RWPE2 (cell line): ENCODE data around the gene CCDC88A.

Source experiments
- ATAC-seq: fragments of 200-7000 bp; cut with Tn5 transposase; 3 replicates; pipeline ENCODE4 v1.9.1; 2021; ENCODE audit warnings: low read depth
- DNase-seq: peaks from one replicate; pipeline ENCODE4 v3.0.0-alpha.2; 2020; ENCODE audit warnings: low spot score
- H3K27ac ChIP-seq: fragments of 450-650 bp; 2 replicates; pipeline ENCODE4 v1.5.1; 2017; ENCODE audit warnings: mild to moderate bottlenecking; ENCODE audit not compliant: poor library complexity, severe bottlenecking
- H3K27me3 ChIP-seq: fragments of 250-450 bp; sonication (Bioruptor Pico); 2 replicates; pipeline ENCODE4 v1.5.1; 2021; ENCODE audit warnings: mild to moderate bottlenecking, moderate library complexity; ENCODE audit not compliant: insufficient read depth, poor library complexity, severe bottlenecking
- H3K36me3 ChIP-seq: fragments of 250-450 bp; sonication (Bioruptor Pico); 2 replicates; pipeline ENCODE4 v1.5.1; 2020; ENCODE audit warnings: low read depth, mild to moderate bottlenecking, moderate library complexity
- H3K4me1 ChIP-seq: fragments of 250-450 bp; sonication (Bioruptor Pico); 2 replicates; pipeline ENCODE4 v1.5.1; 2021; ENCODE audit warnings: mild to moderate bottlenecking, moderate library complexity; ENCODE audit not compliant: insufficient read depth, poor library complexity, severe bottlenecking
- H3K4me3 ChIP-seq: fragments of 250-450 bp; sonication (Bioruptor Pico); 2 replicates; pipeline ENCODE4 v1.5.1; 2021; ENCODE audit warnings: mild to moderate bottlenecking, moderate library complexity; ENCODE audit not compliant: severe bottlenecking
- H3K9me3 ChIP-seq: fragments of 250-450 bp; sonication (Bioruptor Pico); 2 replicates; pipeline ENCODE4 v1.5.1; 2021; ENCODE audit warnings: mild to moderate bottlenecking, moderate library complexity; ENCODE audit not compliant: severe bottlenecking
- TF ChIP-seq, protein P1 (sequence below): fragments of 450-650 bp; IDR thresholded peaks from one replicate; pipeline ENCODE4 v1.5.1; 2017; ENCODE audit warnings: mild to moderate bottlenecking, moderate library complexity; ENCODE audit not compliant: poor library complexity, severe bottlenecking

Gene CCDC88A

DNA sequence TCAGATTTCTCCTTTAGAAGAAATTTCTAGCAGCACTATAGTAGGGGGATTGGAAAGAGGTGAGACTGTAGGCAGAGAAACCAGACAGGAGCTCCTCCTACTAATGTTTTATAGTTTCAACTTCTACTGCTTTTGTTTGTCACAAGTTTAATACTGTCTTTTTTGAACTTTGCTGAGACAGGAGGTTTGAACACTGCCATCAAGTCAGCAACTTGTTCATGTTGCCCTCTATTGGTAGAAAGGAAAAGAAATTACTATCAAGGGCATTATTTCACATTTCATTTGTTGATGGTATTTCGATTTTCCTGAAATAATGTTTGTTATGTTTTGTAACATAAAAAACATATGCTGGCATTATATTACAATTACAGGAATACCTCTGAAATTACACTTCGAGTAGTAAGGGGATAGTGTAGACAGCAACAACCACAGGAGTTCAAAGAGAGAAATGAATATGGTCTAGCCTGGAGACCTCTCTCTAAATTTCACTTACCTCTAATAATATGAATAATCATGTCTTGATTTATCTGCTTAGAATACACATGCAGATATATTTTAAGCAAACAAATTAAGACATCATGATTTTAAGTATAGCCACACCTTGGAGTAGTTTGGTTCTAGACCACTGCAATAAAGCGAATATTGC lies 12.4 kb upstream of the CCDC88A start:
- Histone ChIP-seq H3K36me3 (no peaks in the 10 kb centered on the region), H3K9me3 (no peaks in the 10 kb centered on the region), H3K27me3 (no peaks in the 10 kb centered on the region), H3K4me1 (peaks cover 8% of the 10 kb centered on the region), H3K4me3 (no peak overlapping the region), H3K27ac (no peak overlapping the region)
- ATAC-seq, result peak; percentile 53; the same call in 2 of the 3 replicates
- TF ChIP-seq, protein P1, sequence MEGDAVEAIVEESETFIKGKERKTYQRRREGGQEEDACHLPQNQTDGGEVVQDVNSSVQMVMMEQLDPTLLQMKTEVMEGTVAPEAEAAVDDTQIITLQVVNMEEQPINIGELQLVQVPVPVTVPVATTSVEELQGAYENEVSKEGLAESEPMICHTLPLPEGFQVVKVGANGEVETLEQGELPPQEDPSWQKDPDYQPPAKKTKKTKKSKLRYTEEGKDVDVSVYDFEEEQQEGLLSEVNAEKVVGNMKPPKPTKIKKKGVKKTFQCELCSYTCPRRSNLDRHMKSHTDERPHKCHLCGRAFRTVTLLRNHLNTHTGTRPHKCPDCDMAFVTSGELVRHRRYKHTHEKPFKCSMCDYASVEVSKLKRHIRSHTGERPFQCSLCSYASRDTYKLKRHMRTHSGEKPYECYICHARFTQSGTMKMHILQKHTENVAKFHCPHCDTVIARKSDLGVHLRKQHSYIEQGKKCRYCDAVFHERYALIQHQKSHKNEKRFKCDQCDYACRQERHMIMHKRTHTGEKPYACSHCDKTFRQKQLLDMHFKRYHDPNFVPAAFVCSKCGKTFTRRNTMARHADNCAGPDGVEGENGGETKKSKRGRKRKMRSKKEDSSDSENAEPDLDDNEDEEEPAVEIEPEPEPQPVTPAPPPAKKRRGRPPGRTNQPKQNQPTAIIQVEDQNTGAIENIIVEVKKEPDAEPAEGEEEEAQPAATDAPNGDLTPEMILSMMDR, result peak; percentile 95
- DNase-seq, result no peak

DNA sequence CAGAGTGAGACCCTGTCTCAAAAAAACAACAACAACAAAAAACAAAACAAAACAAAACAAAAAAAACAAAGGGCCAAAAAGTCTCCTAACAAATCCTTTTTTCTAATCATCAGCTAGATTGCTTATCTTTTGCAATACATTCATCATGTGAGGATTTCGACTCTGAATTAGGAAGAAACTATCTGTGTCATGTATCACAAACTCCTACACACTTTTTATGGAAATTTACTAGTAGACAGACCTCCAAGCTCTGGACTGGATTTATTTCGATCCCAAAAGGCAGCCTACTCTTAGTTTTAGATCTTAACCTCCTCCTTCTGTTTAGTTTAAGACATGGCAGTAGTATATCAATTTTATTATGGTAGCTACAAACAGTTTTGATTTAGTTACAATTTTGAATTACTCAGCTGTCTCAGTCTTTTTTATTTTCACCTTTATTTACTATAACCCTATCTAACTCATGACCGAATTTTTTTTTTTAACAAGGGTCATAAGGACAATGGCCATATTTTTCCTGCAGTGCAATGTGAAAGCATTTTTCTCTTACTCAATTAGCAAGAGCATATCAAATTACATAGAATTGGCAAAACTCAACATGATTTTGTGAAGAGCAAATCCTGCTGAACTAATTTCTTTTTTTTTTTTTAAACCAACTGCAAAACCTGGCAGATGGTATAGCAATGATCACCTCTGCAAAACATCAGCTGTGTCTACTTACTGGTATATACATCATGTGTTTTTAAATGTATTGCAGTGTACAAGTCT lies 10.7 kb upstream of the CCDC88A start:
- peaks cover 15% of the 10 kb centered on the region for H3K4me1 ChIP-seq
- H3K4me3 ChIP-seq, result no peak overlapping the region
- H3K27me3 ChIP-seq, result no peaks in the 10 kb centered on the region
- no peaks in the 10 kb centered on the region for H3K36me3 ChIP-seq
- H3K27ac ChIP-seq, result no peak overlapping the region
- H3K9me3 ChIP-seq, result no peaks in the 10 kb centered on the region
- TF ChIP-seq, protein P1, result no peak
- ATAC-seq, result 0 out of 3 replicates have a peak, but pooled peaks have one; percentile 26
- no peak for DNase-seq

DNA sequence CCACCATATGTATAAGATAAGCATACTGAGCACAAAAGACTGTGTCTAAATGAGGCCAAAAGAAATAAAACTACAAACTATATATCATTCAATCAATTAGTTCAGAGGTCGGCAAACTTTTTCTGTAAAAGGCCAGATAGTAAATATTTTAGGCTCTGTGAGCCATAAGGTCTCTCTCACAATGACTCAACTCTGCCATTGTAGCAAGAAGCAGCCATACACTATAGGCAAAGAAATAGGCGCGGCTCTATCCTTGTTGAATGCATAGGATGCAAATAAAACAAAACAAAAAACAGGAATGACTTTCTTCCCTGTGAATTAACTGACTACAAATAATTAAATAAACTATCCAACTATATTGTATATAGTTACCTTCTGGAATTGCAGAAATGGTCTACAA lies 8.6 kb upstream of the CCDC88A start:
- Histone ChIP-seq H3K27me3 (no peaks in the 10 kb centered on the region), H3K4me3 (no peak overlapping the region), H3K27ac (no peak overlapping the region), H3K36me3 (no peaks in the 10 kb centered on the region), H3K9me3 (no peaks in the 10 kb centered on the region), H3K4me1 (peaks cover 27% of the 10 kb centered on the region)
- DNase-seq (no peak), ATAC-seq (0 out of 3 replicates have a peak, but pooled peaks have one; percentile 35)
- TF ChIP-seq, protein P1, result no peak

DNA sequence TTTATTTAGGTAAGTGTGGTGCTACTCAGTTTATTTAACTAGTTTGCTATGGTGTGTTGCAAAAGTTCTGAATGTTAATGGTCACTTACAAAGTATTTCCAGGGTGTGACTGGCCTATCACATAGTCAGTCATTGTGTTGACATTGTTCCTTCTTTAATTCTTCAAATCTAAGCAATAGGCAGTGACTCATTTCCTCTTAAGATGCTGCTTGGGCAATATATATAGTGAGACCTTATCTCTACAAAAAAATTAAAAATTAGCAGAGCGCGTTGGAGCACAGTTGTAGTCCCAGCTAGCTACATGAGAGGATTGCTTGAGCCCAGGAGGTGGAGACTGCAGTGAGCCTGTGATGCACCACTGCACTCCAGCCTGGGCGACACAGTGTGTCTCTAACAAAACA lies 5.8 kb upstream of the CCDC88A start:
- no peaks in the 10 kb centered on the region for H3K36me3 ChIP-seq
- no peak overlapping the region for H3K4me3 ChIP-seq
- no peaks in the 10 kb centered on the region for H3K27me3 ChIP-seq
- ATAC-seq, result peak; percentile 92
- DNase-seq, result no peak
- peak overlapping the region; percentile 80 for H3K27ac ChIP-seq
- no peaks in the 10 kb centered on the region for H3K9me3 ChIP-seq
- TF ChIP-seq, protein P1, result no peak
- peaks cover 24% of the 10 kb centered on the region for H3K4me1 ChIP-seq
